Ovary (tissue), 3 donors: ENCODE data around the gene DEFB132.

Source experiments
- EP300 ChIP-seq: sonication (generic); formaldehyde crosslinking; IDR thresholded peaks from one replicate; pipeline ENCODE4 v1.6.1; 2017; ENCODE audit warnings: antibody characterized with exemption
- POLR2A ChIP-seq: fragments of 450-650 bp; IDR thresholded peaks from one replicate; pipeline ENCODE4 v1.6.1; 2017; ENCODE audit warnings: antibody characterized with exemption, mild to moderate bottlenecking, moderate library complexity
- TF ChIP-seq, protein P1 (sequence below), 3 donors: fragments of 450-650 bp in 2 of 3; fragments of 200-600 bp in 1 of 3; IDR thresholded peaks; one replicate each; pipeline versions ENCODE4 v1.5.1 to v1.8.0; 2016 to 2022; ENCODE audit warnings: antibody characterized with exemption in 3 of 3, mild to moderate bottlenecking in 1 of 3
- donor health status: DM: no; HTN: no; CAD: no.

DNA sequence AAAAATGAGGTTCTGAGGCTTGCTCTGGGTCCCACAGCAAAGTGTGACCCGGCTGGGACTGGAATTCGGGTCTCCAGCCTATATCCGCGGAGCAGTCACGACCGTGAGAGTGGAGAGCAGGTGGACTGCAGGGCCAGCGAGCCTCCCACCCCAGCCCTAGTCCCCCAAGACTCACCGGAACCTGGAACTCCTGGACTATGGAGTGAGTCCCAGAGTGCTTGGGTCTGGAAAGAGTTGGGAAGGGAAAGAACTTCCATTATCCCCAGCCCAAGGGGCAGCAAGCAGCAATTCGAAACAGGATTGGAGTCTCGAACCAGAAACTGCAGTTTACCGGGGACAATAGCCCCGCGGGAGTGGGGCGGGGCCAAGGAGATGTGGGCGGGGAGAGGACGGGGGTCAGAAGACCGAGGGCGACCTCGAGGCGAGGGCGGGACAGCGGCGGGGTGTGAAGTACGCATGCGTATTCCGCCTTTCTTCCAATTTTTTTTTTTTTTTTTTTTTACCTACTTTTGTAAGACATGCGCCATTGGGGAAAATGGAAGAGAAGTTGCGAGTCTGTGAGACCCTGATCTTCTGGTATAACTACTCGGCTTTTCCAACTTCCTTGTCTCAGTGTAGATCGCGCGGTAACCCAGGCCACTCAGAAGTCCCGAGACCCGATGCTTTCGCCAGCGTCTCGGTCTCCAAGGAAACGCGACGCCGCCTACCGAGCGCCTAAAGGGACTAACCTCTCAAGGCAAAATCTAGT lies 32.7 kb downstream of the DEFB132 start, which contains the start of gene C20orf96:
- TF ChIP-seq, protein P1, sequence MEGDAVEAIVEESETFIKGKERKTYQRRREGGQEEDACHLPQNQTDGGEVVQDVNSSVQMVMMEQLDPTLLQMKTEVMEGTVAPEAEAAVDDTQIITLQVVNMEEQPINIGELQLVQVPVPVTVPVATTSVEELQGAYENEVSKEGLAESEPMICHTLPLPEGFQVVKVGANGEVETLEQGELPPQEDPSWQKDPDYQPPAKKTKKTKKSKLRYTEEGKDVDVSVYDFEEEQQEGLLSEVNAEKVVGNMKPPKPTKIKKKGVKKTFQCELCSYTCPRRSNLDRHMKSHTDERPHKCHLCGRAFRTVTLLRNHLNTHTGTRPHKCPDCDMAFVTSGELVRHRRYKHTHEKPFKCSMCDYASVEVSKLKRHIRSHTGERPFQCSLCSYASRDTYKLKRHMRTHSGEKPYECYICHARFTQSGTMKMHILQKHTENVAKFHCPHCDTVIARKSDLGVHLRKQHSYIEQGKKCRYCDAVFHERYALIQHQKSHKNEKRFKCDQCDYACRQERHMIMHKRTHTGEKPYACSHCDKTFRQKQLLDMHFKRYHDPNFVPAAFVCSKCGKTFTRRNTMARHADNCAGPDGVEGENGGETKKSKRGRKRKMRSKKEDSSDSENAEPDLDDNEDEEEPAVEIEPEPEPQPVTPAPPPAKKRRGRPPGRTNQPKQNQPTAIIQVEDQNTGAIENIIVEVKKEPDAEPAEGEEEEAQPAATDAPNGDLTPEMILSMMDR (IDR thresholded peaks at IDR 0.05), result peak; percentile 22 to 48 (median 44)
- no peak for TF ChIP-seq EP300
- no peak for TF ChIP-seq POLR2A
